NCI-H774 (cell line): ENCODE results near the gene PEPD.

Experiments
- DNase-seq: peaks from one replicate; lab custom pipeline; 2025; lab: John Stamatoyannopoulos, UW

Gene PEPD

DNA sequence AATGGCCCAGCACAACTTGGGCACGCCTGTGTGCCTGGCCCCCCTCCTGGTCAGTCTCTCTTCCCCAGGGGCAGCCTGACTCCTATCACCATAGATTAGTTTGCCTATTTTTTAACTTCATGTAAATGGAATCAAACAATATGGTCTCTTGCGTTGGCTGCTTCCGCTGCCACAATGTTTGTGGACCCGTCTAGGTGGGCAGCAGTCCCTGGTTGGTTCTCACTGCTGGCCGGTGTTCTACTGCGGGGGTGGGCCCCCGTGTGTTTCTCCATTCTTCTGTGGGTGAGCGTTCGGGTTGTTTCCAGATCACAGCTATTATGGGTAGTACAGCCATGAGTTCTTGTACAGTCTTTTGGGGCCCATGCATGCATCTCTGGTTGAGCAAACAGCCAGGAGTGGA lies 100.8 kb downstream of the PEPD start:
- no peak for DNase-seq

DNA sequence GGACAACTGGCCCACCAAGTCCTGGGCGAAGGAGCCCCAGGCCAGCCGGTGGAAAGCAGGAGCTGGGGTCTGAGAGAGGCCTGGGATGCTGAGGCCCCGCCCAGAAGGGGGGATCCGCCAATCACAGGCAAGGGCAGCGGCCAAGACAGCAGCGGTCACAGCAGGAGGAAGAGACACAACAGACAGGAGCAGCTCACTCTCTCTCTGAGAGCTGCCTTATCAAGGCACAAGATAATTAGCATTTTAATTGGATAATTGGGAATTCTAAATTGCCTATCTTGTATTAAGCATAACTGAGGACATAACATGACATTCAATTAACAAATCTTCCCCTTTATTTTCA lies 101.8 kb downstream of the PEPD start:
- DNase-seq: no peak

DNA sequence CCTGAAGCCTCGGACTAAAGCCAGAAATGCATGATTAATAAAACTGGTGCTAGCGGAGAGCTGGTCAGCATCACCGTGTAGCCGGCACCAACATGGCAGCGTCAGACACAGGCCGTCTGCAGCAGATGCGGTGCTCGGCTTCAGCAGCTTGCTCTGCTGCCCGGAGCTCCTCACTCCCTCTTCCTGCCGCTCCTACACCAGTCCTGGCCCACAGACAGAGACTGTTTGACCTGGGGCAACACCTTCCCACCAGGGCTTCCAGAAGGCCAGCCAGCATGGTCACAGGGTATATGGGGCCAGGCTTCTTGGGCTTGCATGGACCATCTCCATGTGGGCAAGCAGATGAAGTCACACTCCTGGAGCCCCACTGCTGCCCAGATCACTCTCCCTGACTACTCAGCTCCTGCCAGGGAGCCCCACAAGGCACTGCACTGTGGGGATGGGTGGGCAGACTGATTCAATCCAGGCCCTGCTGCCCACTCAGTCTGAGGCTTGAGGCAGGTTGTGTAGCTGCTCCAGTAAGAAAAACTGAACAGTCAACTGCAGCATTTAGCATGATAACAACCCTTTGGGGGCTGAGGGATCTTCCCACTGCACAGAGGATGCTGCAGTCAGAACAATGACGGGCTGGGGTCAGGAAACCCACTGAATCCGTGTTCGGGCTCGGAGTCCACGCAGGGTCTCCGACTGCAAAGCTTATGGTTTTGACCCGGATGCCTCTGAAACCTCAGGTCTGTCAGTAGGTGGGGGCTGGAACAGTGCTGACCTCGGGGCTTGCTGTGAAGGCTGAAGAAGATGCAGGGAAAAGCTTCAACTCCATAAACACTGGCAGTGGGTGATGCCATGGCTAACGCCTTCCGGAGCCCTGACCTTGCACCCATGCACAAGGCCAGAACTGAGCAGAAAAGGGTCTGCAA lies 102.5 kb downstream of the PEPD start:
- DNase-seq: no peak

DNA sequence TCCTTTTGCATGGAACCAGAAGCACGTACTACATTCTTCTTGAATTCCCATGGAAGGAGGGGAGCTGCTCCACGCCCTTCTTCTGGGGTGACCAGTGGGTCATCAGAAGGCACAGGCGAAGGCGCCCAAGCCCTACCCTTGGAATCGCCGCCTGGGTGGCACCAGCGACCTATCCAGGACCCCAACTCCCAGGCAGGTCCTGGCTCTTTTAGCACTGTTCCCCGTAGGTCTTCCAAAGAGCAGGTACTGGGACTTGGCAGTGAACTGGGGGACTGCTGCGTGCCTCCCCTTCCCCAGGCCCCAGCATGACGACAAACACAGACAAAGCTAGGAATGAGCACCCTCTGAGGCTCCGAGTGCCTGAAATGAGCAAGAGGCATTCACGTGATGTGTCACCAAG lies 103.1 kb downstream of the PEPD start:
- DNase-seq: no peak

DNA sequence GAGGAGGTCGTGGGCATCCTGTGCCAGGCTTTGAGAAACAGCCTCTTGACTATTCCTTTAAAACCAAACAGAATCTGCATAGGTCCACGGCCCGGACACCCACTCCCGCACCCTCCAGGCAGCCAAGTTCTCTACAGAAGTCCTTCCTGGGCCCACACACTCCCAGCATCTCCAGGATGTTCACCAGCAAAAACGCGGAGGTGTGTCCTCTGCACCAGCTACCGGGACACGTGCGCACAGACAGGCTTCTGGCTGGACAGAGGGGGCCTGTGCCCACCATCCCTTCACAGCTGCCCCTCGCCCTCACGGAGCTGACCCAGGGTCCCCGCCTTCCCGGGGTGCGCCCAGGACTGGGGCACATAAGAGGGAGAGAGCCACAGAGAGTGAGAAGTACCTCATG lies 103.8 kb downstream of the PEPD start:
- no peak for DNase-seq

DNA sequence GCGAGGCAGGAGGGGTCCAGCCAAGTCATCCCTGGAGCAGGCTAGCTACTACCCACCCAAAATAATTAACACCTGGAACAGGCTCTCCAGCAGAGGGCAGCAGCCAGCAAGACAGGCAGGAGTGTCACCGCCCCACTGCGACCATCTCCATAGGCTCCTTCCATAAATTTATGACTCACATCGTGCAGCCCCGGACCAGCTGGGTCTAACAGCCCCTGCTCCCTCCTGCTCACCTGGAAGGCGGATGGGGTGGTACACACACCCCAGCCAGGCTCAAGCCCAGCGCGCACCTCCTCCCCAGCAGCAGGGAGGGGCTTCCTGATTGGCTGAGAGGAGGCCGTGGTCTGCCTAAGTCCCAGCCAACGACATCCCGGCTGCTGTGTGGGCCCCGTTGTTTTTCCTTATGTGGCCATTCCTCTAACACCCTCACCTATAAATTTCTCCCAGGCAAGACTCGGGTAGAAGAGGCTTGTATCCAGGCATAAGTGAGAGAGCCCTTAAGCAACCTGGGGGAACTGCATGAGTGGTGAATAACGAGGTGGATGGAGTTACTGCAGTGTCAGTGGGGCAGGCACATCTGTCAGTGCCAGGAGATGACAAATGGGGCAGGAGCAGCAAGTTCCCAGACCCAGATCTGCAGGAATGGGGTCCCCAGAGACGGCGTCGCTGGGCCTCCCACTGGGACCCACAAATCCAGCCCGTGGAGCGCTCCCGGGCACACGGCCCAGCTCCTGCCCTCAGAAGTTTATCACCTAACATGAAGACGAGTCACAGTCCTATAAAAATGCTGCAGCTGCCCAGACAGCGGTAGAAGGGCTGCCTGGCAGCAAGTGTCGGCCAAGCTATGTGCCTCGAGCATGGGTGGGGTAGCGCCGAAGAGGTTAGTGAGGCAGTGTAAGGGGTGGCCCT lies 105.0 kb downstream of the PEPD start:
- DNase-seq: peak; percentile 29

DNA sequence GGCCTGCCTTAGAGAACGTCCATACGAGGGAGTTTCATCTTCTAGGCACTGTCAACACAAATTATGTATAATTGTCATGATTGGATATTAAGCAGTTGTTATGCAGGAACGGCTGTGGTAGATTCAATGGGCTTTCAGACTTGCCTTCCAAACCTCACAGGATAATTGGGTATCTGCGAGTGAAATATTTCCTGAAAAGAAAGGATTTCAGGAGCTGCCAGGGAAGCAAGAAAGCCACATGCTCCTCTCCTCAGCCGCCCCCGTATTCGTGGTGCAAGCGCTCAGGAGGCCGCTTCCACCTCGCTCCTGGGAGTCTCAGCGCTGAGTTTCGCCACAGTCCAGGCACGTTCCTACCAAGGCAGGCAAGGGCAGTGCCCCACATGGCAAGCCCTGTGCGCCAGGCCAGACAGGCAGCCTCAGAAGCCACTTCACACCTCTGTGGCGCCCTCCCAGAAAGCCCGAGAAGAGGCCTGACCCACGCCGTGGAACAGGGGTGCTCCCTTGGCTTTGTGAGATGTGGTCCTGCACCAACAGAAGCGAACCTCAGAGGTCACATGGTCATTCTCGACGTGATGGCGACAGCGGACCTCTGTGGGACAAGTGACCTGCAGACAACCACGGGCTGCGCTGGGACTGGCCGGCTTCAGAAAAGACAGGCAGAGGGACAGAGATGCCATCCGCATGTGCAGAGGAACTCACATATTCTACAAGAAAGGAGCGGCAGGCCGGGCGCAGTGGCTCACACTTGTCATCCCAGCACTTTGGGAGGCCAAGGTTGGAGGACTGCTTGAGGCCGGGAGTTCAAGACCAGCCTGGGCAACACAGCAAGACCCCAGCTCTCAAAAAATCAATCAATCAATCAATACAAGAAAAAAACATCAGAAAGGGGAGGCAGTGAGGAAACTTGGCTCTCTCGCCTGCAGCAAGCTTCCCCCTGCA lies 106.7 kb downstream of the PEPD start:
- DNase-seq: no peak

DNA sequence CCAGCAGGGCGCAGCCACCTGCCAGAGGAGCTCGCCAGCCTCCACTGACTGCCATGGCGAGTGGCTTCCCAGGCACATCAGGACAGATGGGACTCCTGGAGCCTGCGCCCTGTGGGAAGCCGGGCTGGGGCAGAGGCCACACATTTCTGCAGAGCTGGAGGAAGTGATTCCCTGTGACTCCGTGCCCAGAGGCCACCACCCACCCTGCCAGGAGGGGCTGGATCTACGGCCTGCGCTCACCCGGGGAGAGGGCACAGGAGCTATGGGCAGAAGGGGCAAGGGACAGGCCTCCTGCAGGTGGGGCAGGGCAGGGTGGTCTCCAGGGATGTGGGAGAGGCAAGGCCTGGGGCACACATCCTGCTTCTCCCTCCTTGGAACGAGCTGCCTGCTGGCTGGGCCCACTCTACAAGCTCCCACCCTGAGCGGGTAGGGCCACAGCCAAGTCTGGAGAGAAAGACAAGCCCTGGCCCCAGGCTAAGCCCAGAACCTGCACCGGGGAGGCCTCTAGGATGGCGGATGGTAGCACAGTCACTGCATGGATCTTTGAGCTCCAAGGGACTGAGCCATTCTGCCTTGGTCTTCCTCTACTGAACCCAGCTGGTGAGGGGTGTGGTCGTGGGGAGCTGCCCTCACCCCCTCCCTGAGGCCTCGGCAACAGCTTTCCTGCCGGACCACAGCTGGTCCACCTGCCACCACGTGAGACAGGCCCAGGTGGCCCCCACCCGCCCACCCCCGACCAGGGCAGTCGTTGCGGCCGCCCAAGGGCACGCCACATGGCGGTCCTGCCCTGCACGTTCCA lies 107.5 kb downstream of the PEPD start:
- DNase-seq: no peak

DNA sequence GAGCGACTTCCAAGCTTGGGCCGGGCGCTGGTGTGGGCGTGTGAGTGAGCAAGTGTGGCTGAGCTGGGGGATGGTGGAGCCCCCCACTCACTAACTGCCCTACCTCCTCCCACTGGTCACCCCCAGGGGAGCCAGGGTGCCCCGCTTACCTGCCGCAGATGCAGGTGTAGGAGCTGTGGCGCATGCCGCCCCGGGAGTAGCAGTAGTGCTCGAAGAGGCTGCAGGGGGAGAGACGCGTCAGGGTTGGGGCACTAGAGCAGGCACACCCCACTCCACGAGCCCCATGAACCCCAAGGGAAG lies 108.2 kb downstream of the PEPD start:
- DNase-seq: no peak

DNA sequence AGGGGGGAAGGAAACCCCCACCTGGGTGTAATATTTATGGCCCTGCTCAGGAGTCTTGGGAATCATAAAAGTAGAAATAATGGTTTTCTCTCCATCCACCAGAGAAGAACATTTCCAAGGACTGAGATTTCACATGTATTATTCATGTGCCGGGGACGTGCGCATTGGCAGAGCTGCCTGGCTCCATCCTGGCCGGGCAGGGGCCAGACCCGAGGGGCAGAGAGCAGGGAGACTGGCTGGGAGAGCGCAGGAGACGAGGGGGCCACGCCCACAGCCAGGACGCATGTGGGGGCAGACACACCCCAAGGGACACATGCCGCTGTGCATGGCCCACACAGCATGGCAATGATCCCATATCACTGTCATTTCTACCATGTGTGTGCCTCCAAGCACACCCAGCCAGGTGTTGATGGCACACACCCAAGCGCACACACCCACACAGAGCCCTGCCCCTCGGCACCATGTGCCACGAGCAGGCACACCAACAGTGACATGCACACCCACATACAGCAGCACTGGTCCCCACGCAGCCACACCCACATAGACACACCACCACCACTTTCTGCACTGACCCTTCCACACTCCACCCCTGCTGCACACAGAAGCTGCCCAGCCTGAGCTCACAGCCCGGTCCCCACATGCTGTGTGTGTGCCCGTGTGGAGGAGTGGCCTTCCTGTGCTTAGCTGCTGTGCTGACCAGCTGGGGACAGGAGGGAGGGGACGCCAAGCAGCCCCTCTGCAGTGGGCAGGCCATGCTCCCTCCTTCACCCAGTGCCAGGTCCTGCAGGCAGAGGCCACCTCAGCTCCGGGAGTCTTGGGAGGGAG lies 108.8 kb downstream of the PEPD start:
- no peak for DNase-seq

DNA sequence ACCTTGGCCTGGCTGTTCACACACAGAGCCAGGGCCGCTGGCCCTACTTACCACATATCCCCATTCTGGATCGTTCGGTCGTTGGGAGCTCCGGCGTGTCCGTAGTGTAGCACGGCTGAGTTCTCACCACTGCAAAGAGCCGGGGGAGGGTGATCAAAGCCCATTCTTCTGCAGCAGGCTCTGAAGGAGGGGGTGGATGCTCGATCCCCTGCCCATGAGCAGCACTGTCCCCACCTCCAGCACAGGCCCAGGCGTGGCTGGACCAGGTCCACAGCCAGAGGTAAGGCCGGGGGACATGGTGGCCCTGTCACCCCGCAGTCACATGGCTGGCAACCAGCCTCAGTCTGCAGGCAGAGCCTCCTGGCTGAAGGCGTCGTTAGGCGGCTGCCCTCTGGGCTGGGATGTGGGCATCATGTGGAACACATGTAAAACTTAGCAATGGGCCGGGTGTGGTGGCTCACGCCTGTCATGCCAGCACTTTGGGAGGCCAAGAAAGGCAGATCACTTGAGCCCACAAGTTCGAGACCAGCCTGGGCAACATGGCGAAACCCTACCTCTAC lies 109.9 kb downstream of the PEPD start:
- no peak for DNase-seq

DNA sequence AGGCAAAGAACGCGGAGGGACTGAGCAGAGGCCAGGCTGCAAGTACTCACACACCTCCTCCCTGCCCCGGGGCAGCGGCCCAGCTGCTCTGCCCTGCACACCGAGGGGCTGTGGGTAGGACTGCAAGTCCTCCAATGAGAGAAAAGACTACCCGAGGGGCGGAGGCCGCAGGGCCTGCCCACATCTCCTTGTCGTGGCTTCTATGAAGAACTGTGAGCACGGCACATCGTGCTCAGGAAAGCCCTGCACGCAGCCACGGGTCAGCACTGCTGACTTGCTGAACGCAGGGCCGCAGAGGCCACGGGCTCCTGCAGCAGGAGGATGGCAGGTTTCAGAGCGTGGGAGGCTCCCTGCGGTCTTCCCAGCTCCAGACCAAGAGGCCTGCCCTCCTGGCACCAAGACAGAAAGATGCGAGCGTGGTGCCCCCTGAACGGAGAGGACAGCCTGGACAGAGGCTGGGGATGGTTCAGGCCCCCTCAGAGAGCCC lies 110.6 kb downstream of the PEPD start:
- no peak for DNase-seq

DNA sequence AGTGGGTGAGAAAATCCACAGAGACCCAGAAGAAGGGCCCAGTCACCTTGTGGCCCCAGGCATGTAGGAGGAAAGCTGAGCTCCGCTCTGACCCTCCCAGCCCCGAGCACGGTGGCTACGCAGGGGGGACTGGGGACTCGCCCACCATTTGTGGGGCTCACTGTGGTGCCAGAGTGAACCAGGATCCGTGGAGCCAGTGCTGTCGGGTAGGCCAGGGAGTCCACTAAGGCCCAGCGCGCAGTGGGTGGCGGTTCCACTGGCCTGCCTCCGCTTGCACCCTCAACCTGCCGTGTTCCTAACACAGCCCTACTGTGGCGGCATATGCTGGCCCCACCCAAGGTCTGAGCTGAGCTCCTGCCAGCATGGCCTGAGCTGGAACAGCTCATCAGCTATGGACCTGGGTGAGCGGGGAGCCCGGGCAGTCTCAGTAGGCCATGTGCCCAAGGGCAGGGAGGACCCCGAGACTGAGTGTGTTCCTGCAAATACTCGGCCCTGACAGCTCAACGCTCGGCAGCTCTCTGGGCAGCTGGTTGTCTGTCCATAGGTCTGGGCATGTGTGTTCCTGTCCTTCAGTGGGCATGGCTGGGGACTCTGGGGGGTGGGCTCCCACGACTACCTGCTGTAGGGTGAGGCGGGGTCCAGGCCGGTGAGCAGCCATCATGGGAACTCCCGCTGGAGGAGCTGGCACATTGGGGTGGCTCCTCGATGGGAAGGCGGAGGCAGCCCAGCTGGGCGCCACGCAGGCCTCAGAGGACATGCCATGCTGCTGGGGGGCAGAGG lies 111.5 kb downstream of the PEPD start:
- DNase-seq: no peak

DNA sequence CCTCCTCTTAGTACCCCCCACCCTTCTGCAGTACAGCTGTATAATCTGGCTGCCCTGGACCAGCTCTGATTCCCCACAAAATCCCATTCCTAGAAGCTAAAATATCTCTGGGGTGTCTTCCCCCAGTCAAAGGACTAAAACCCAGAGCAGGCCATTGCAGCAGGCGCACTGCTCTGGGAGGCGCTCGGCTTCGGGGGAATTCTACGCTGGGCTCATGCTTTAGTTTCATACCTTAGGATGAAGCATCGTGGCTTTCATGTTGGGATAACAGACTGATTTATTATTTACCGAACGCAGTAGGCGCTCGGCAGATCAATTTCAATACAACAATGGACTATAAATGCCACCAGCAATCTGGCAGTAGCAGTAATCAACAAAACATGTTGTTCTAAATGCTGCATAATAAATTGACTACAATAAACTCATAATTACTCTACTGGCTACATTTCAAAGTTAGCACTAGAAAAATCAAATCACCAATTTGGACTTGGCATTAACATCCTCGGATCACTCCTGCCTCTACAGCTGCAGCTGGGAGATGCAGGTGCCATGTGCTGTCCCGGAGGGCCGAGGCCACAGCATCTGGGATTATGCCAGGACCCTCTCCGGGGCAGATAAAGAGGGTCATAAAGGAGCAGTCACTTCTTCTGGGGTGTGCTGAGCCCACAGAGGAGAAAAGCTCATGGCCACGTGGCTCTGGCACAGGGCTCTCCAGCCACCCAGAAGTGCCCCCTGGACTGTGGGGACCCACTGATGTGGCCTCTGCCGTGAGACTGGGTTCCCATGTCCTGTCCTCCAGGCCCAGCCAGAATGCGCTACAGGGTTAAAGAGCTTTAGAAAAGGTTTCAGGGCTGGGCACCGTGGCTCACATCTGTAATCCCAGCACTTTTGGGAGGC lies 112.8 kb downstream of the PEPD start:
- no peak for DNase-seq

DNA sequence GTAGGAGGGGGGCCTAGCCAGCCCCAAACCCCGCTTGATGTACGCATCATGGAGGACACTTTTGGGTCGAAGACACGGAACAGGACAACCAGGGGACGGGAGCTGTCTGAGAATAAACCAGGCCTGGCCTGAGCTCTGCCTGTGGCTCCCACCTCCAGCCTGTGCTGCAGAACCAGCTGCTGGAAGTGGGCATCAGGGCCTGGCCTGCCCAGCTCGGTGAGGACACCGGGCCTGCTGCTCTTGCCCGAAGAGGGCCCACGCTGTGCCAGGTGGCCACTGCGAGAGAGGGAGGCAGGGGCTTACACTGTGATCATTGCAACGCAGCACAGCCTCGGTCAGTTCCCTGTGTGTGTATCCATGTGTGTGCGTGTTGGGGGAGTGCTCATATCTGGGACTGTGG lies 113.5 kb downstream of the PEPD start:
- no peak for DNase-seq

DNA sequence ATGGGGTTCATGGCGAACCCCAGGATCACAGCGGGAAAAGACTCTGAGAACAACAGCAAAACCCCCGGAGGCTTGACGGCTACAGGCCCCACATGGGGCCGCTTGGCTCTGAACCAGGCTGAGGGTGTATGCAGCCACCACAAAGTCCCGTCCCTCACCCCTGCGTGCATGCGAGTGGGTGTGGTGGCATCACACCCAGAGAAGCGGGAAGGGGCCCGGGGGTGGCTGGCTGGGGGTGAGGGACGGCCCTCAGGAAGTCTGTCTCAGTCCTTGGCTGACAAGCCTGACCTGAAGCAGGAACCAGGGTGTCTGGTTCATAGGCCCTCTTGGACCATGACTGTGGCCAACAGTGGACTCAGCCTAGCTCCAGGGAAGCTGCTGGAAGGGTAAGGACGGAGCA lies 113.9 kb downstream of the PEPD start:
- DNase-seq: no peak

DNA sequence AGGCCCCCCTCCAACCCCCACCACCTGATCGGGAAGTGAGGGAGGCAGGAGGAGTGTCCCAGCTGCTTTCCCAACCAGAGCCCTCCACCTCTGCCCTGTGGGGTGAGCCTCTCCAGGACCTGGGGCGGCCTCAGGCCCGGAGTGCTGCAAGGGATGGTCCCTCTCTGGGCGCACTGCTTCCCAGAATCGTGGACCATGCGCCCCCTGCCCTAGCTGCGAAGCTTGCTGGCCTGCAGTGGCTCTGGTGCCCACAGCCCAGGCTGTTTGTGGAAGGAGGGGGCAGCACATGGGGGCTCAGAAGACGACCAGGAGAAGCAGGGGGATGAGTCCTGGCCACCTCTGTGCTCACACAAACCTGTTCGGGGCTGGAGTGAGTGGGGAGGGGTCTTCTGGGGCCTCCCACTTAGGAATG lies 114.4 kb downstream of the PEPD start:
- no peak for DNase-seq

DNA sequence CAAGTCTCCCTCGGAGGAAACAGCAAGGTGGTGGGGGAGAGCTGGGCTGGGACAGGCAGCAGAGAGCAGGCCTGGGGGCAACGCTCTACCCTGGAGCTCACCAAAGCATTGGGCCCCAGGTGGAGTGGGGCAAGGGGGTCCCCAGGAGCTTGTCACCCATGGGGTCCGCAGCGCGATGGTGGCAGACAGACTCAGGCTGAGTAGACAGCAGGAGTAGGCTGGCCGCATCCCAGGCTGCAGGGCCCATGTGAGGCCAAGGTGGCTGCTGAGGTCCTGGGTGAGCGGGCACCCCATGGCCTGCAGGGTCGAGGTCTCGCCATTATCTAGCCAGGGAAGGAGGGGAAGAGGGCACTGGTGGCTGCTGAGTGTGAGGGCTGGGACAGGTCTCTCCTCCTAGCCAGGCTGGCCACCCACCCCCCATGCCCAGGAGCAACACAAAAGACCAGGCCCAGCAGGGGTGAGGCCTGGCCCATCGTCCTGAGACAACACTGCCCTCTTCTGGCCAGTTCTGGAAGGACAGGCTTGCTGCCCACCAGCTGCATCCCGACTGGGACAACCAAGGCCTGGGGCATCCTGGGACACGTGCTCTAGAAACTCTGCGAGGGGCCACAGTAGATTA lies 115.0 kb downstream of the PEPD start:
- DNase-seq: no peak
